Measurements from ENCODE around the gene HNRNPUL1.

HNRNPUL1 gene

GRCh38 chr19:41324921-41325639 is 60.9 kb downstream of the HNRNPUL1 start:
- TF ChIP-seq REST (IDR thresholded peaks at IDR 0.05; ENCODE audit: insufficient read depth in 1 of 2, low read depth in 2 of 2, low read length in 2 of 2) (peak in 1 of 2 experiments; percentile 33; a peak in 1 of 4 replicates), SIN3A (IDR thresholded peaks at IDR 0.05; ENCODE audit: borderline replicate concordance, insufficient read depth, low read length) (peak; percentile 40; the same call in 1 of the 2 replicates), POLR2AphosphoS5 (IDR thresholded peaks at IDR 0.05; ENCODE audit: low read depth, low read length) (peak; percentile 50), TAF1 (IDR thresholded peaks at IDR 0.05; ENCODE audit: borderline replicate concordance, insufficient read depth, low read length) (no peak), FOXP2 (optimal IDR thresholded peaks at IDR 0.05; ENCODE audit: borderline replicate concordance, extremely low read depth, extremely low read length, insufficient read depth) (no peak)

GRCh38 chr19:41325640-41325946 is 61.4 kb downstream of the HNRNPUL1 start:
- TF ChIP-seq REST (IDR thresholded peaks at IDR 0.05; ENCODE audit: insufficient read depth in 1 of 2, low read depth in 2 of 2, low read length in 2 of 2) (no peak), SIN3A (IDR thresholded peaks at IDR 0.05; ENCODE audit: borderline replicate concordance, insufficient read depth, low read length) (no peak), POLR2AphosphoS5 (IDR thresholded peaks at IDR 0.05; ENCODE audit: low read depth, low read length) (no peak), TAF1 (IDR thresholded peaks at IDR 0.05; ENCODE audit: borderline replicate concordance, insufficient read depth, low read length) (no peak), FOXP2 (optimal IDR thresholded peaks at IDR 0.05; ENCODE audit: borderline replicate concordance, extremely low read depth, extremely low read length, insufficient read depth) (no peak)

GRCh38 chr19:41325947-41326706 is 62.0 kb downstream of the HNRNPUL1 start:
- TF ChIP-seq REST (IDR thresholded peaks at IDR 0.05; ENCODE audit: insufficient read depth in 1 of 2, low read depth in 2 of 2, low read length in 2 of 2), result no peak
- TF ChIP-seq TAF1 (IDR thresholded peaks at IDR 0.05; ENCODE audit: borderline replicate concordance, insufficient read depth, low read length), result no peak
- TF ChIP-seq SIN3A (IDR thresholded peaks at IDR 0.05; ENCODE audit: borderline replicate concordance, insufficient read depth, low read length), result no peak; the same call in 1 of the 2 replicates
- no peak for TF ChIP-seq FOXP2 (optimal IDR thresholded peaks at IDR 0.05; ENCODE audit: borderline replicate concordance, extremely low read depth, extremely low read length, insufficient read depth)
- TF ChIP-seq POLR2AphosphoS5 (IDR thresholded peaks at IDR 0.05; ENCODE audit: low read depth, low read length), result no peak

- TF ChIP-seq TAF1 (IDR thresholded peaks at IDR 0.05; ENCODE audit: borderline replicate concordance, insufficient read depth, low read length), result no peak
- TF ChIP-seq REST (IDR thresholded peaks at IDR 0.05; ENCODE audit: insufficient read depth in 1 of 2, low read depth in 2 of 2, low read length in 2 of 2), result no peak
- no peak for TF ChIP-seq SIN3A (IDR thresholded peaks at IDR 0.05; ENCODE audit: borderline replicate concordance, insufficient read depth, low read length)
- no peak for TF ChIP-seq POLR2AphosphoS5 (IDR thresholded peaks at IDR 0.05; ENCODE audit: low read depth, low read length)
- TF ChIP-seq FOXP2 (optimal IDR thresholded peaks at IDR 0.05; ENCODE audit: borderline replicate concordance, extremely low read depth, extremely low read length, insufficient read depth), result no peak
Observed at GRCh38 chr19:41327076-41327575, 63.0 kb downstream of the HNRNPUL1 start.
